ENCODE results near the gene ACTL6B. TPM values are rescaled to one million over a fixed set of nuclear protein-coding genes. Genes with fewer than 3 reads are reported as not detected.

Gene ACTL6B
- polyA plus RNA-seq, 10 donors: 0.14 TPM; not detected in 9

DNA sequence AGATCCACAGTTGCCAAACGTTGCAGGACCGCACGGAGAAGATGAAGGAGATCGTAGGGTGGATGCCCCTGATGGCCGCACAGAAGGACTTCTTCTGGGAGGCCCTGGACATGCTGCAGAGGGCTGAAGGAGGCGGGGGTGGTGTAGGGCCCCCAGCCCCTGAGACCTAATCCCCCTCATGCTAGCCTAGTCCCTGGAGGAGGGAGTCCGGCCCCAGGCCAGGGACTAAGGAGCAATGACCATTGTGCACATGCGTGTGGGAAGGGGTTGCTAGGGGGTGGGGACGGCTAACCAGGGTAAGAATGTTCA is 55.6 kb downstream of the ACTL6B start:
- DNase-seq: no peak

DNA sequence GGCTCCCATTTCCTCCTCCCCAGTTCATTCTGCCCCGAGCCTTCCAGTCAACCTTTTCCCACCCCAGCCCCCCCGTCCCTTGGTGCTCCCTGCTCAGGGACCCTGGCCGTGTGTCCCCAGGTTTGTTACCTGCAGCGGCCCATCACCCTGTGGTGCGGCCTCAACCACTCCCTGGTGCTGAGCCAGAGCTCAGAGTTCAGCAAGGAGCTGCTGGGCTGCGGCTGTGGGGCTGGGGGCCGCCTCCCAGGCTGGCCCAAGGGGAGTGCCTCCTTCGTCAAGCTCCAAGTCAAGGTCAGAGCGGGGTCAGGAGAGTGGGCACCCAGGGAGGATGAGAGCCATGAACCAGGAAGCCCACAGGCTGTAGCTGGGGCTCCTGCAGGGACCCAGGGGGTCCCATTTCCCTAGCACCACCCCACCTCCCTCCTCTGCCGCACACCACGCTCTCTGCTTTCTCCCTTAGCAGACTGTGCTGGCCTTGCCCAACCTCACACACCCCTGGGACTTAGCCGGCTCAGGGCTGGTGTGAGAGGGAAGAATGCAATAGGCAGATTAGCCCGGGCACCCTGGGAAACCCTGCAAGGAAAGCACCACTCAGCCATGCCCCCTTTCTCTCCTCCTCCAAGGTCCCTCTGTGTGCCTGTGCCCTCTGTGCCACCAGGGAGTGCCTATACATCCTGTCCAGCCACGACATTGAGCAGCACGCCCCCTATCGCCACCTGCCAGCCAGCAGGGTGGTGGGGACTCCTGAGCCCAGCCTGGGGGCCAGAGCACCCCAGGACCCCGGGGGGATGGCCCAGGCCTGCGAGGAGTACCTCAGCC is 56.1 kb downstream of the ACTL6B start:
- DNase-seq: no peak

DNA sequence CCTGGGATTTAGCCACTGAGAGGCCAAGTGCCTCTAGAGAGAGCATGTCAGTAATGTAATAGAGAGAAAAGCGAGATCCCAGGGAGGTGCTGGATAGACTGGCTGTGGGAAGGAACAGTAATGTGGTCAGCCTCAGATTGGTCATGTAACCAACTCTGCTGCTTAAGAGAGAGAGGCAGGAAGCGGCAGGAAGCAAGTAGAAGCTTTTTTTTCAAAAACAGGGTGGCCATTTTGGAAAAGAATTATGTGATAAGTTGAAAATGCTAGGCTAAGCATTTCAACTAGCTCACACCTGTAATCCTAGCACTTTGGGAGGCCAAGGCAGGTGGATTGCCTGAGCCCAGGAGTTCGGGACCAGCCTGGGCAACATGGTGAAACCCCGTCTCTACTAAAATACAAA is 57.8 kb downstream of the ACTL6B start:
- no peak for DNase-seq

DNA sequence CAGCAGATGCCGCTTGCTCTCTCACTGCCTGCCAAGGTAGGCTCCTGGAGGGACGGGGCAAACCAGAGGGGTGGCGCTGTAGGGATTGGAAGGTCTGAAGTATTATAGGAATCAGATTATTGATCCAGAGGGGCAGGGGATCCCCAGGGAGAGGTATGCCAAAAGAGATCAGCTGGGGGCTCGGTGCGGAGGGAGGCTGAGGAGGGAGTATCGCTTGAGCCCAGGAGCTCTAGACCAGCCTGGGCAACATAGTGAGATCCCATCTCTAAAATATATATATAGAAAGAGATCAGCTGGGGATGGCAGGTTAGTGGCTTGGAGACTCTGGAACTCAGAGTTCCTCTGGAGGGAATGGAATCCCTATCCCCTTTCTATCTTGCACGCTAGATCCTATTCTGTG is 61.1 kb downstream of the ACTL6B start:
- DNase-seq: no peak

Other genes with a start within 250 kb of the ACTL6B start
- 1 to 10 TPM; 4.0 to 7.6 (median 5.4) TPM for gene ZCWPW1, start 227.7 kb downstream of the ACTL6B start, polyA plus RNA-seq (ENCODE audit: insufficient read length in 10 of 10)
- gene MEPCE, start 226.6 kb downstream of the ACTL6B start, polyA plus RNA-seq (ENCODE audit: insufficient read length in 10 of 10): 10 to 100 TPM; 25.2 to 38.4 (median 33.6) TPM
- 10 to 100 TPM in 8 of 10 donors, 1 to 10 TPM in 2; 7.7 to 18.0 (median 12.0) TPM for gene PPP1R35, start 220.0 kb downstream of the ACTL6B start, polyA plus RNA-seq (ENCODE audit: insufficient read length in 10 of 10)
- gene SPACDR, start 192.2 kb downstream of the ACTL6B start, polyA plus RNA-seq (ENCODE audit: insufficient read length in 10 of 10): 1 to 10 TPM in 8 of 10 donors, under 1 TPM in 2; 0.86 to 3.5 (median 1.4) TPM
- gene TSC22D4, start 177.2 kb downstream of the ACTL6B start, polyA plus RNA-seq (ENCODE audit: insufficient read length in 10 of 10): 10 to 100 TPM; 30.3 to 46.3 (median 40.1) TPM
- 1 to 10 TPM; 1.1 to 3.4 (median 1.7) TPM for gene NYAP1, start 172.5 kb downstream of the ACTL6B start, polyA plus RNA-seq (ENCODE audit: insufficient read length in 10 of 10)
- gene AGFG2, start 117.2 kb downstream of the ACTL6B start, polyA plus RNA-seq (ENCODE audit: insufficient read length in 10 of 10): 10 to 100 TPM in 5 of 10 donors, 1 to 10 TPM in 5; 8.6 to 12.5 (median 9.8) TPM
- 1 to 10 TPM; 1.5 to 5.3 (median 2.6) TPM for gene SAP25, start 82.5 kb downstream of the ACTL6B start, polyA plus RNA-seq (ENCODE audit: insufficient read length in 10 of 10)
- gene LRCH4, start 70.3 kb downstream of the ACTL6B start, polyA plus RNA-seq (ENCODE audit: insufficient read length in 10 of 10): 10 to 100 TPM; 16.7 to 30.5 (median 22.7) TPM
- gene FBXO24, start 70.1 kb downstream of the ACTL6B start, polyA plus RNA-seq (ENCODE audit: insufficient read length in 10 of 10): 1 to 10 TPM in 4 of 10 donors, under 1 TPM in 6; 0.74 to 2.0 (median 0.94) TPM
- gene PCOLCE, start 54.1 kb downstream of the ACTL6B start, polyA plus RNA-seq (ENCODE audit: insufficient read length in 10 of 10): 100 to 1,000 TPM; 202 to 371 (median 254) TPM
- 10 to 100 TPM; 11.8 to 20.0 (median 15.8) TPM for gene MOSPD3, start 43.9 kb downstream of the ACTL6B start, polyA plus RNA-seq (ENCODE audit: insufficient read length in 10 of 10)
- gene TFR2, start 14.9 kb downstream of the ACTL6B start, polyA plus RNA-seq (ENCODE audit: insufficient read length in 10 of 10): 1 to 10 TPM in 4 of 10 donors, under 1 TPM in 6; 0.46 to 1.4 (median 0.98) TPM
- 100 to 1,000 TPM; 110 to 181 (median 147) TPM for gene GNB2, start 17.3 kb upstream of the ACTL6B start, polyA plus RNA-seq (ENCODE audit: insufficient read length in 10 of 10)
- 10 to 100 TPM; 18.0 to 36.2 (median 26.0) TPM for gene GIGYF1, start 37.8 kb upstream of the ACTL6B start, polyA plus RNA-seq (ENCODE audit: insufficient read length in 10 of 10)
- gene POP7, start 49.7 kb upstream of the ACTL6B start, polyA plus RNA-seq (ENCODE audit: insufficient read length in 10 of 10): 10 to 100 TPM; 13.6 to 33.1 (median 18.9) TPM
- under 1 TPM in 1 of 10 donors, not detected in 9; 0.10 TPM for gene EPO, start 64.0 kb upstream of the ACTL6B start, polyA plus RNA-seq (ENCODE audit: insufficient read length in 10 of 10)
- not detected for gene ZAN, start 77.1 kb upstream of the ACTL6B start, polyA plus RNA-seq (ENCODE audit: insufficient read length in 10 of 10)
- 10 to 100 TPM; 38.5 to 78.6 (median 48.4) TPM for gene EPHB4, start 171.1 kb upstream of the ACTL6B start, polyA plus RNA-seq (ENCODE audit: insufficient read length in 10 of 10)
- gene SLC12A9, start 196.3 kb upstream of the ACTL6B start, polyA plus RNA-seq (ENCODE audit: insufficient read length in 10 of 10): 10 to 100 TPM; 12.5 to 25.7 (median 16.5) TPM
- gene TRIP6, start 210.9 kb upstream of the ACTL6B start, polyA plus RNA-seq (ENCODE audit: insufficient read length in 10 of 10): 10 to 100 TPM; 29.3 to 58.6 (median 39.7) TPM
- gene SRRT, start 218.7 kb upstream of the ACTL6B start, polyA plus RNA-seq (ENCODE audit: insufficient read length in 10 of 10): 100 to 1,000 TPM in 3 of 10 donors, 10 to 100 TPM in 7; 76.6 to 115 (median 94.7) TPM
- 1 to 10 TPM; 1.2 to 3.1 (median 2.4) TPM for gene UFSP1, start 233.3 kb upstream of the ACTL6B start, polyA plus RNA-seq (ENCODE audit: insufficient read length in 10 of 10)
- 10 to 100 TPM; 29.8 to 96.0 (median 59.5) TPM for gene ACHE, start 239.4 kb upstream of the ACTL6B start, polyA plus RNA-seq (ENCODE audit: insufficient read length in 10 of 10)

All from muscle of back (tissue), 11 donors.